GM10266 (cell line): ENCODE results near the gene TRABD2B.

Experiments
- DNase-seq: peaks from one replicate; pipeline ENCODE4 v3.0.0; 2012; ENCODE audit errors: extremely low spot score
- CTCF ChIP-seq: IDR thresholded peaks from 2 replicates; pipeline ENCODE4 v1.5.1; 2012; ENCODE audit warnings: mild to moderate bottlenecking, low read depth; ENCODE audit not compliant: control insufficient read depth, insufficient read depth; ENCODE audit errors: missing control alignments

Gene TRABD2B

GRCh38 chr1:47998396-47998990 is 1.3 kb upstream of the TRABD2B start:
- no peak for TF ChIP-seq CTCF
- DNase-seq, result no peak

GRCh38 chr1:47996406-47997226 is 569 bp downstream of the TRABD2B start:
- no peak for DNase-seq
- TF ChIP-seq CTCF, result no peak

GRCh38 chr1:47996060-47996405 is 1.2 kb downstream of the TRABD2B start:
- DNase-seq, result no peak
- no peak for TF ChIP-seq CTCF

GRCh38 chr1:47995306-47996050 is 1.7 kb downstream of the TRABD2B start:
- no peak for DNase-seq
- TF ChIP-seq CTCF, result no peak

DNA sequence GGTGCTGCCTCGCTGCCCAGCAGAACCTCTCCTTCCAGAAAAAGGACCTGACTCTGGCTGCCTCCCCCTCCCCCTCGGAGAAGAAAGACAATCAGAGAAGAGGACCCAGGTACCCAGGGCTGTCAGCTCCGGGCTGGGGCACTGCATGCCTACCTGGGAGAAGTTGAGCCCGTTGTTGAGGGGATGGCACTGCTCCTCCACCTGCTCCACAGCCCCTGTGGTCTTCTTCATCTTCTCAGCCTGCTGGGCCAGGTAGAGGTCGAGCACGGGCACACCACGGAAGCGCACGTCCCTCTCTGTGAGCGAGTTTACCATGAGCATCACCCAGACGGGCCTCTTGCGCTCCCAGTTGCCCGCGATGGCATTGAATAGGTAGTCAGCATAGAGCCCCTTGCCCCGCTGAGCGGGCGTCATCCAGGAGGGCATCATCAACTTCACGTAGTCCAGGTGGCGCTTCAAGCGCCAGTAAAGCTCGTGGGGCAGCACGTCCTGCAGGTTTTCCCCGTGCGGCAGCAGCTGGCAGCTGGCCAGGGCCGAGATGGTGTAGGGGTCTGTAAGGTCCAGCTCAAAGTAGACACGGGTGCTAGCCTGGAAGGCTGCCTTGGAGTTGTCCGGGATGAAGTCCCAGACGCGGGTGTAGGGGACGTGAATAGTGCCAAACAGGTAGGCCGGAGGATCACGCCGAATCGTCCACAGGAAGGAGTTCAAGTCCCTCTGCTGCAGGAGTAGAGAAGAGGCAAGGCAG is 3.1 kb downstream of the TRABD2B start:
- TF ChIP-seq CTCF, result no peak
- DNase-seq, result no peak

DNA sequence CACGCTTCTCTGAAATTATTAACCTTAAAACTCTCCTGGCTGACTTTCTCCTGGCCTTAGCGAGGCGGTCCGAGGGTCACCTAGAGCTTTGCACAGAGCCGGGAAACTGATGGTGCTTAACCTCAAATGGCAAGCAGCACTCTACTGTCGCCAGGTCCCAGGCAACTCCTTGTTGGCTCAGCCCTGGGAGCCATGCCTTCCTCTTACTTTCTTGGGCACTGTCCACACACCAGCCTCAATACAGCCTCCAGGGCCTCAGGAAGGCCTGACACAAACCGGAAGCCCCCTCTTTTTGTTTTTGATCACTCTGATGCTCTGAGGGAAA is 3.8 kb downstream of the TRABD2B start:
- TF ChIP-seq CTCF, result no peak
- DNase-seq, result no peak
